GM19438 (cell line): Measurements from ENCODE around the gene LGALS3BP.

Experiments
- ATAC-seq: cut with Tn5 transposase; IDR thresholded peaks from one replicate; pipeline ENCODE4 v1.9.1; 2021; ENCODE audit warnings: low read depth; ENCODE audit not compliant: unreplicated experiment

The LGALS3BP gene

GRCh38 chr17:78922816-78923498, 56.8 kb downstream of the LGALS3BP start:
- no peak for ATAC-seq

DNA sequence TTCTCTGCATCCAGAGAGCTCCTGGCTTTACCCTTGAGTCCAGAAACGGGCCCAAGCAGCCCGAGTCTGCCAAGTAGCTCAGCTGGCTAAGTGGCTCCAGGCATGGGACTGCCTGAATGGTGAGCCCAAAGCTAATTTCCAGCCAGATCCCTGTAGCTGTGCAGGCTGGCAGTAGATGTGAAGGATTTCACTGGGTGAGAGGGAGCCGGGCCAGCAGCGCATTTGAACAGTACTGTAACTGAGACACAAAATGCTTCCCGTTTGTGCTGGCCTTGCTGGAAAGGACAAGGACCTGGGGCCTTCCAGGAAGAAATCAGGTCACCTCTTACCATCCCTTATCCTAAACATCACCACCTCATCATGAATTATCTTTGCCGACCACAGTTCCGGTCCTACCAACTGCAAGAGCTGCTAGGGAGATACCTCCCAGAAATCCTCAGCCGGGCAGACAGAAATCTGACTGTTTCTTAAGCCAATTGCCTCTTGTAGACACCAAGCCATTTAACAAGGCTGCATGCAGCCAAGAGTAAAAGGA, 58.2 kb downstream of the LGALS3BP start:
- no peak for ATAC-seq
